NCI-H446 (cell line): ENCODE data around the gene SCAND1.
"Not testable (repeated sequence)": the region's sequence is repeated elsewhere in the genome, so short reads cannot be mapped to it uniquely, and the experiment has no call there.

Source experiments
- DNase-seq, 2 experiments: peaks; one replicate each; lab custom pipeline; 2025; lab: John Stamatoyannopoulos, UW

SCAND1 gene

GRCh38 chr20:35954200-35954906, at the start of gene SCAND1:
Gene SCAND1, minus strand, starts transcription at chr20:35954502. Its CDS starts 218 bp downstream, at chr20:35954284.
- peak; percentile 94 to 99 for DNase-seq

DNA sequence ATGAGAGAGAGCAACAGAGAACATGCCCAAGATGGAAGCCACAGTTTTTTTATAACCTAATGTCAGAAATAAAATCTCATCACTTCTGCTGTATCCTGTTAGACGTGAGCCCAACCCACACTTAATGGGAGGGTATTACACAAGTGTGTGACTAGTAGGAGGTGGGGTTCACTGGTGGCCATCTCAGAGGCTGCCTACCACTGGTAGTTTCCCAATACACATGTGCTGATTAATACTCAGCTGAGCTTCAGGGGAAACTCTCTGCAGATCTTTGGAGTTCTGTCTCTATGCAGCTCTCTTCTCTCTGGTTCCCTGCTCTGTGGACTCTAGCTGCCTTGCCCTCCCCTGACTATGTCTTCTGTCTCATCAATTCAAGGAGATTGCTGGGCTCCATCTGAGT, 49.7 kb upstream of the SCAND1 start:
- DNase-seq: no peak

DNA sequence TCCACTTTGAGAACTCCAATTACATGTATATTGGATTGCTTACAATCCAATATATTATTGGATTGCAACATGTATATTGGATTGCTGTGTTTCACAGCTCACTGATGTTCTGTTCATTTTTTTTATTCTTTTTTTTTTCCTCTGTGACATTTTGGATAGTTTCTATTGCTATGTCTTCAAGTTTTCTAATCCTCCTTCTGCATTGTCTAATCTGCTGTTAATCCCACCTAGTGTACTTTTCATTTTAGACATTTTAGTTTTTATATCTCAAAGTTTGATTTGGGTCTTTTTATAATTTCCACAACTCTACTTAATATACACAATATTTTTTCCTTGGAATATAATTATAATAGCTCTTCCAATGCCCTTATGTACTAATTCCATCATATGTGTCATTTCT, 48.6 kb upstream of the SCAND1 start:
- no peak for DNase-seq

GRCh38 chr20:36001331-36001730, 47.0 kb upstream of the SCAND1 start:
- DNase-seq: not testable (repeated sequence)

- not testable (repeated sequence) for DNase-seq
Observed at GRCh38 chr20:35996492-35996891, 42.2 kb upstream of the SCAND1 start.

DNA sequence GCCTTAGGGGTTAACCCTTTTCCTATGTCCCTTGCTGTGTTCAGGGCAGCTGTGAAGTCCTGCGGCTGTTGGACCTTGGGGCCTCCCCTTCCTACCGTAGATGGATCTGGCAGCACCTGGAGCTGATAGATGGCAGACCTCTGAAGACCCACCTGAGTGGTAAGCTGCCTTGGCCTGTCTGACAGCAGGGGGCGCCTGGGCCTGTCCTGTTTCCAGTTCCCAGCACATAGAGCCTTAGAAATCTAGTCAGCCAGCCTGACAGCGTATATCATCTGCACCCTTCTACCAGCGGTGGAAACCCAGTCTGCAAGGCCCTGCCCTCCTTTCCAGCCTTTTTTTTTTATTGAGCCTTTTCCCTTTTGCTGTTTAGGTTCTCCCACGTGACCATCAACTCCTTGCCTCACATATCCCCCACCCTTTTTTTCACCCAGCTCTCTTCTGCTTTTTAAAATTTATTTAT, 40.7 kb upstream of the SCAND1 start:
- DNase-seq: peak; percentile 57 to 83

GRCh38 chr20:35992713-35993335, 38.5 kb upstream of the SCAND1 start:
- DNase-seq: peak; percentile 31 to 80

- DNase-seq: peak in 1 of 2 experiments; percentile 8
Observed at GRCh38 chr20:35991142-35991771, 37.0 kb upstream of the SCAND1 start.

DNA sequence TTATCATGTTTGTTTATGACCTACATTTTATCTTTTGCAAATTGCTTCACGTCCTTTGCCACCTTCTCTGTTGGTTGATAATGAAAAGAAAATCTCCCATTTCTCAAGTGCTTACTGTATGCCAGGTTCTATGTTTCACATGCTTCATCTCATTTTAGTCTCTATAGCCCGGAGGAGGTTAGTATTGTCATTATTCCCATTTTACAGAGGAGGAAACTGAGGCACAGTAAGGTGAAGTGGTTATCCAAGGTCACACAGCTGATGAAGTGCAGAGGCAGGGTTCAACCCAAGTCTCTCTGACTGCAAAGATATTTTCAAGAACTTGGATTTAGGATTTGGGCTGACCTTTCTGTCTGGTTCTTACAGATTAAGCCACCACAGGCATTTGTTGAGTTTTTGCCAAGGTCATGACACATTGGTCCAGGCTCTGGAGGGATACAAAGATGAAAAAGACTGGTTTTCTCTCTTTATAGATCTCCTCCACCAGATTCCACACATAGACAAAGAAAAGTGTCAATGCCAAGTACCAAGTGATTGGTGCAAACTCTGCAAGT, 34.7 kb upstream of the SCAND1 start:
- no peak for DNase-seq

GRCh38 chr20:35985806-35986205, 31.5 kb upstream of the SCAND1 start:
- DNase-seq: no peak

GRCh38 chr20:35984382-35984781, 30.1 kb upstream of the SCAND1 start:
- DNase-seq: no peak

DNA sequence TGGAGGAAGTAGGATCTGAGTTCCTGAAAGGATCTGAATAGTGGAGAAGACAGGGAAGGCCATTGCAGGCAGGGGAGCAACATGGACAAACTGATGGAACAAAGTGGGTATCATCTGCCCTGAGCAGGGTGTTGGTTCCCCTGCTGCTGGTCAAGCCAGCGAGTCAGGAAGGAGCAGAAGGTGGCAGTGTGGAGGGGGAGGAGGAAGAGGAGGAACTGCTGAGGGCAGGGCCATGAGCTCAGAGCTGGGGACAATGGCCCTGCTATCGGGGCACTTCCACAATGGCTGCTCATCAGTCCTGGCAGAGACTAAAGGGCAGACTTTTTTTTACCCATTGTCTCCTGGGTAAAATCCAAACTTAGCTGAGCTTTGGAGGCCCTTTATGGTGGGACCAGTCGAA, 27.7 kb upstream of the SCAND1 start:
- DNase-seq: no peak

- no peak for DNase-seq
Observed at GRCh38 chr20:35979544-35979943, 25.2 kb upstream of the SCAND1 start.

DNA sequence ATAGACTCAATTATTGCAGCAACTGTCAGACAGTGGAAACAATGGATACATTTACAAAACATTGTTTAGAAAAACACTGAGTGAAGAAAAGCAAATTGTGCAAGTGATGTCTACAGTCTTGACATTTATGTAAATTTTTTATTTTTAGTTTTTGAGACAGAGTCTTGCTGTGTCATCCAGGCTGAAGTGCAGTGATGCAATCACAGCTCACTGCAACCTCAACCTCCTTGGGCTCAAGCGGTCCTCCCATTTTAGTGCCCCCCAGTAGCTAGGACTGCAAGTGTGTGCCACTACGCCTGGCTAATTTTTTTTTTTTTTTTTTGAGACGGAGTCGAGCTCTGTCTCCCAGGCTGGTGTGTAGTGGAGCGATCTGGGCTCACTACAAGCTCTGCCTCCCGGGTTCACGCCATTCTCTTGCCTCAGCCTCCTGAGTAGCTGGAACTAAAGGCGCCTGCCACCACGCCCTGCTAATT, 23.8 kb upstream of the SCAND1 start:
- no peak for DNase-seq

DNA sequence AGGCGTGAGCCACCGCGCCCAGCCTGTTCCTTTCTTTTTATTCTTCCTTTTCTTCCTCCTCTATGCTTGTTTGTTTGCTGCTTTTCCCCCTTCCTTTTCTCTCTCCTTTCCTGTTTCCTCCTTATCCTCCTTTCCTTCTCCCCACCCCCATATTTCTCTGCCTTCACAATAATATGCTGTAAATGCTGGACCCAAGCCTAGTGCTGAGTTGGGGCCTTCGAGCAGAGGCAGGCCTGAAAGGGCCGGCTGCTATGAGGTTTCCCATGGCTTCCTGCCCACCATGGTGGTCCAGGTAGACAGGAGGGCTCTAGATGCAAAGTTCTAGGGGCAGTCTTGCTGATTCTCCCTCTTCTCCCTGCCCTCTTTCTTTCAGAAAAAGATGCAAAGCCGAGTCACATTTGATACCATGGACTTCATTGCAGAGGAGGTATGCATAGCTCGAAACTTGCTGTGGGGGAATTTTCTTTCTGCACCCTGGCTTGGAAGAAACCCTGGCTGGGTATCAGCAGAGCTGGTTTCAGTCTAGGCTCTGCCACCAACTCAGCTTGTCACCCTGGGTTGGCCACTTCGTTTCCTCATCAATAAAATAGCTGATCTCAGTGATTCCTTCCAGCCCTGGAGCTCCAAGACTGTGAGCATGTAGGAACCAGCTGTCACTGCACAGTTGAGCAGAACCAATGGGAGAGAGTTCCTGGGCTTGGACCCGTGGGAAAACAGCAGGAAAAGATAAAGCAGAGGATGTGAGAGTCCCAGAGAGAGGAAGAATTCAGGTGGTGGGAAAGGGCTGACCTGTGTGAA, 21.5 kb upstream of the SCAND1 start:
- DNase-seq: no peak

GRCh38 chr20:35974256-35974655, 20.0 kb upstream of the SCAND1 start:
- no peak for DNase-seq

- peak; percentile 57 to 69 for DNase-seq
Observed at GRCh38 chr20:35972462-35972861, 18.2 kb upstream of the SCAND1 start.

- DNase-seq: no peak
Observed at GRCh38 chr20:35971981-35972380, 17.7 kb upstream of the SCAND1 start.

DNA sequence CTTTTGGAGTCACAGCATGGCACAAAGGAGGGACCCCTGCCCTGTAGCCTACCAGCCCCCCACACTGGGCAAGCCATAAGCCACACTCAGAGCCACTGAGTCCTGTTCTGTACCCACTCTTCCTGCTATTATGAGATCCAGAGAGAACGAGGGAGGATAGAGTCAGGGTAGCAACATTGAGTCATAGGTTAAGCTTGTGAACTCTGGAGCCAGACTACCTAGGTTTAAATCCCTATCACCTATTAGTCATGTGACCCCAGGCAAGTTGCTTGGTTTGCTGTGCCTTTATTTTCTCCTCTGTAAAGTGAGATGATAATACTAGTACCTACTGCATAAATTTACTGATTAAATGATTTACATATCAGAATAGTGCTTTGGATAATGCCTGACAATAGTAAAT, 14.6 kb upstream of the SCAND1 start:
- DNase-seq: no peak

GRCh38 chr20:35967979-35968640, 13.8 kb upstream of the SCAND1 start, which contains the start of gene CNBD2:
Gene CNBD2, plus strand, starts transcription at chr20:35968590. Its CDS starts 173 bp downstream, at chr20:35968763.
- DNase-seq: no peak

- DNase-seq: no peak
Observed at GRCh38 chr20:35963878-35964277, 9.6 kb upstream of the SCAND1 start.
